NCI-H460 (cell line): ENCODE data around the gene NPNT. TPM values are rescaled to one million over a fixed set of nuclear protein-coding genes. Genes with fewer than 3 reads are reported as not detected.

Experiments
- DNase-seq: peaks from one replicate; pipeline ENCODE4 v3.0.0-alpha.2; 2016; ENCODE audit warnings: low read depth; ENCODE audit errors: extremely low read depth
- total RNA-seq: library from RNA; depleted of rRNA; stranded (reverse); fragments of >200 nt; shearing (Covaris generic); gene quantifications from 2 replicates; pipeline ENCODE4 v1.2.3, GENCODE V29; 2014

Gene NPNT
- total RNA-seq, 1 experiment from 2014 or later = 0.12 TPM

DNA sequence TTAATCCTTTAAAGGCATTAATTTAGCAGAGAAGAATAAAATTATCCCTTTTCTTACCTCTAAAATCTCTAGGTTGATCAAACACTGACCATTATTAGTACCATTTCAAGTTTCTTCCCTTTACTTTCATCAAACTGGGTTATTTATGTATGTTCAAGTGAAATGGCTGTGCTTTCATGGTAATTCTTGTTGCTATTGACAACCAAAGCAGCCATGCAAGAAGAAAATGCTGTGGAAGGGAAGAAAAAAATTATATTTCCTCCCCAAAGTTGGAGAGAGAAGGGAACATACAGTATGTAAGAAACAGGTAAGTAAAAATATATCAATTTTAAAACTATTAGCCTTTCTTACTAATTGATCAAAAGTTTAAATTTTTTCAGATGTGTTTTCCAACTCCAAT is 16.2 kb downstream of the NPNT start:
- DNase-seq = no peak

DNA sequence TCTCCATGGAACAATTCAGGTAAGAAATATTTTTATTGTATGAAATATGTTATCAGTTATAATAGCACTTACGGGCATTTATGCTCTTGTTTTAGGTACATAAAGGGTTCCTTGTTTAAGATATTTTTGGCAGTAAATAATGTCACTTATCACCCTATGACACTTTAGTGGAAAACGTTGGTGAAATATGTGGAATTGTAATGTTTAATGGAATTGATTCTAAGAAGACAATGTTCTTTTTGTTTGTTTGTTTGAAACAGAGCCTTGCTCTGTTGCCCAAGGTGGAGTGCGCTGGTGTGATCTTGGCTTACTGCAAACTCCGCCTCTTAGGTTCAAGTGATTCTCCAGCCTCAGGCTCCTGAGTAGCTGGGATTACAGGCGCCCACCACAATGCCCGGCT is 17.4 kb downstream of the NPNT start:
- DNase-seq = no peak

DNA sequence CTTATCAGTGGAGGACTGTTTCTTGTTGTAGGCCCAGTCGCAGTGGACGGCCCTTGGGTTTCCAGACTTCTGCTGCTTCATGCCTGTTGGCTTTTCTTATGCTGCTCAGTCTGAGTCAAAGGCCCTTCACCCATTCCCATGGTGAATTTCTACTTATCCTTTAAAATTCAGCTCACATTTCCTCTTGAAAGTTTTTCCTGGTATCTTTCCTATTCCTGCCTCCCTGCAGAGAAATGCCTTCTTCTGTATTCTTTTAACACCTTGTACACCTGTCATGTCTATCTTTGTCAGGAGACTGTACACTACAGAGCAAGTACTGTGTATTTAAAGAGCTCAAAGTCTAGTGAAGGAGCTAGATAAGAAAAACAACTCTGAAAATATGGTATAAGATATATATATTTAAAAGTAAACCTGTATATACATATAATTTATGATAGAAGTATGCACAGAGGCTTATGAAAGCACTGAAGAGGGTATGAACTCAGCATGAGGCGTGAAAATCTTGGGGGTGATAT is 22.0 kb downstream of the NPNT start:
- DNase-seq = no peak

DNA sequence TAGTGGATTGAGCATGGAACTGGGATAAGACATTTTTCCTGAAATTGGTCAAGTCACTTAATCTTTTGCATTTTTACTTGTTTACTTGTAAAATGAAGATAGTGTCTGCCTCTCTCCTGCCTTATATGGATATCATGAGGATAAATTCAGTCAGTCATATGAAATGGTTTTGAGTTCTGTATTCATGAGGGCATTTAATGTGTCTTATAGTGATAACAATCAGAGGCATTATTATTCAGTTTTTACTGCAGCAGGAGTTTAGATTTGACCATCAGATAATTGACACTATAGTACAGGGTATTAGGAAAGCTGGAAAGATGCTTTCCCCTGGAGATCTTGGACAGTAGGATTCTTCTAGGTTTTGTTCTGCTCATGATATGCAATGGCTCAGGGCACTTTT is 26.0 kb downstream of the NPNT start:
- DNase-seq = no peak

DNA sequence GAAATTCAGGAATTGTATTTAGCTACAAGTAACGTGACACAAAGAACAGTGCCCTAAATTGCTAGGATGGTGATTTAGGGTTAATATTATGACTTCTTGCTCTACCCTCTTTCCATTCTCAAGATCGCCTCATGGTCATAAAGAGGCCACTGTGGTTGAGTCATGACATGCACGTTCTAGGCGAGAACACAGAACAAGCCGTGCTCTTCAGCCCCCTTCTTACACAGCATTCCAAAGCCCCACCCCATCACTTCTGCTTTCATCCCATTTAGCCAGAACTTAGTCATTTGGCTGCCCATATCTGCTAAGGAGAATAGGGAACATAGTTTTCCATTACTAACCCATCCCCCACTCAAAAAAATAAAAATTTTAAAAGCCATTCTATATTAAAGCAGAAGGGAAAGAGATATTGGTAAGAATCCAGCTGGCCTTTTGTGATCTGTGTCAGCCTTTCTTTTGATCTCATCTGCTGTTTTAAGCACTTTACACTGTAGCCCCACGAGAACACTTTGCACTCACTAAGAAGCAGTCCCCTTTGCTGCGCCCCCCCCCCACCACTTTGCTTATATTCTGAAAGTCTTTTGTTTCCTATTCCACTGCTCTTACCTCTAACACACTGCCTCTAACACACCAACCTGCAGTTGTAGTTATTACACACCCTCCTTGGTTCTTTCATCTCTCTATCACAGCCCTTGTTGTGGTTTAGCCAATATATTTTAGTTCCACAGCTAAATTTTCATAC is 28.4 kb downstream of the NPNT start:
- no peak for DNase-seq

DNA sequence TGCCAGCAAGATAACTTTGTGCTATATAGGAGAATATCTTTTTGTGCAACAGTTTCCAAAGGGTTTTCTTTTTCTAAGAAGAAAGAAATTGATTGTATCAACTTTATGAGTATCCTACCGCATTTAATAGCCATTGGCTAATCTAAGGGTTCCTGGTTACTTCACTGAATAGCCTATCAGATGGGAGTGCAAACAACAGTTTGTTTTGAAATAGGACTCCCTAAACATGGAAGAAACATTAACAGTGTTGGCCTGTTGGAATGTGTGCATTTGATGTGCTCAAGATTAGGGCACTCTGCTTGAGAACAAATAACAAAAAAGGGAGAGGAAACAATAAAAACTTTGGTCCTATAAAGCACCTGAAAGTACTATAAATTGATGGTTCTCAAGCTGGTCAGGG is 29.1 kb downstream of the NPNT start:
- no peak for DNase-seq

DNA sequence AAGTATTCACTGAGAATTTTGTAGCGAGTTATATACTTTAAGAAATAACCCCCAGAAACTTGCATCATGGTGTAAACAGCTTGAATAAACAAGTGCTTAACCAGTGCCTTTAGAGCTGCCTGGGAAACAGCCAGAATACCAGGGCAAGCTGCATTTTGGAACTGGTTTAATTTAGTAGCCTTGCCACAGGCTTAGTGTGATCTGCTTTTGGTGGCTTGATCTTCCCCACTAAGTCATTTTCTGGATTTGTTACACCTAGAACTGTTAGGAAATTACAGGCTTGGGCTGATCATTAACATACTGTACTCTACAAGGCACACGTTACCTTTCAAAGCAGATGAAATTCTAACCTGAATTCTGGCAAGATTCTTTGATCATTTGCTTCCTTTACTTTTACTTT is 35.4 kb downstream of the NPNT start:
- DNase-seq = no peak

DNA sequence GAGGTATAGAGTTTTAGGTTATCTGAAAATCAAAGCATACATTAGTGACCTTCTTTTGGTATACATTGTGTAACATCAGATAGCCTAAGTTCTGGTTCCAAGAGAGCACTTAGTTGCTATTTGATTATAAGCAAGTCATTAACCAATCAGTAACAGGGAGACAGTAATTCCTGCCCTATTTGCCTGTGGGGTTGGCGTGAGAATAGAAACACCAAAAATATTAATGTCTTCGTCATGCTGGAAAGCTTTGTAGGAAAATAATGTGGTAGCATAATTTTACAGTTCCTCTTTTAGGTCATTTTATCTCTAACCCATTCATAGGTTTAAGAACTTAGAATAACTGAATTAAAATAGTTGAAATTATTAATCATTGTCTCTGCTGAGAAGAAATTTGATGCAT is 37.8 kb downstream of the NPNT start:
- no peak for DNase-seq

DNA sequence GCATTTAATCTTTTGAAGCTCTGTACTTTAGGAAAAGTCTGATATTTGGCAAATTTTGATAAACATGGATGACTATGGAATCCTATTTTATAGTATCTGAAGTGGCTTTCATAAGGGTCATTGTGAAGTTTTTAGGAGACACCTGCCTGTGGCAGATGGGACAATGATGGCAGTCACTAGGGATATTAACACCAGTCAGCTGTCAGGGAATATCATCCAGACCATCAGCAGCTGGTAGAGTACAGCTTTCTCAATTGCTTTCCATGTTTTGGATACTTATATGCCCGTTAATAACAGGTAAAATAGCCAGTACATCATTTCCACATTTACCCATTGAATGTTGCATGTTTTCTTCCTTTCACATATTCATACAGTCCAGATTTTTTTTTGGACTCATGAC is 39.1 kb downstream of the NPNT start:
- no peak for DNase-seq

DNA sequence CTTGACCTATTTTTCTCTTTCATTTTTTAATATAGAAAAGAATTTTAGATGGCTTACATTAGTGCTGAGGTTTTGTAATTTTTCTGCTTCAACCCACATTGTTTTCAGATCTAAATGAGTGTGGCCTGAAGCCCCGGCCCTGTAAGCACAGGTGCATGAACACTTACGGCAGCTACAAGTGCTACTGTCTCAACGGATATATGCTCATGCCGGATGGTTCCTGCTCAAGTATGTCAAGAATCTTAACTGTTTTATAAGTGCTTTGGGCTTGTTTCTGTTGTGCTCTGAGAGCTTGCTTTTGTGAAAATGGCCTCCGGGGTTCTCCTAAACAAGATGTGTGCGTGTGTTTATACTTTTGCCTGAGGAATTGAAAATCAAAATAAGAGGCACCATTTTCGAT is 41.6 kb downstream of the NPNT start:
- no peak for DNase-seq

DNA sequence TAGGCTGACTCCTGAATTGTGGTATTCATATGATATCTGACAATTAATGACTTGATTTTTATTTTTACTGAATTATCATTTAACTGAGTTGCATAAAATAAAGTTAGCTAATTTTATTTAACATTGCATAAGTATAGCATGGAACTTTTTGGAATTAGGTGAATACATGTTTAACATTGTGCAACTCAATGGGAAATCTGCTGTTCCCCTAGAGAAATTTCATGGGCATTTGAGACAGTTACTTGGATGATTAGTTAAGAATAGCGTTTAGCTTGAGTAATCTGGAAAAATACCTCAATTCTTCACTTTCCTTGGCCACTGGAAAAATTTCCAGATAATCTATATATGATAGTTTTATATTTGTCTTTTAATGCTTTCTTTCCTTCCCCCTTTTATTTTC is 42.5 kb downstream of the NPNT start:
- no peak for DNase-seq

DNA sequence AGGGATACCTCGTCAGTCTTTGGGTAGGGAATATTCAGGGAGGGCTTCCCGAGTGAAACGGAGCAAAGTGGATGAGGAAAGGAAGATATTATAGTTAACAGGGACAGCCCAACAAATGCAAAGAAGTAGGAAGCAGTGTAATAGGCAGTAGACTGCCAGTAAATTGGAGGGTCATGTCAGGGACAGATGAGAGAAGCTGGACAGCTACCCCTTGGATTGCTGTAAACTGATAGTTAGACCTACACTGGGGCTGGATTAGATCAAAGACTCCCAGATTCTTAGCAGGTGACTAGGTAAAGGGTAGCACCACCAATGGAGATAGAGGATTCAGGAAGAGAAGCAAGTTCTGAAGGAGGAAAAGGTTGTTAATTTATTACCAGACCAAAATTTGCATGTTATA is 48.0 kb downstream of the NPNT start:
- DNase-seq = no peak

DNA sequence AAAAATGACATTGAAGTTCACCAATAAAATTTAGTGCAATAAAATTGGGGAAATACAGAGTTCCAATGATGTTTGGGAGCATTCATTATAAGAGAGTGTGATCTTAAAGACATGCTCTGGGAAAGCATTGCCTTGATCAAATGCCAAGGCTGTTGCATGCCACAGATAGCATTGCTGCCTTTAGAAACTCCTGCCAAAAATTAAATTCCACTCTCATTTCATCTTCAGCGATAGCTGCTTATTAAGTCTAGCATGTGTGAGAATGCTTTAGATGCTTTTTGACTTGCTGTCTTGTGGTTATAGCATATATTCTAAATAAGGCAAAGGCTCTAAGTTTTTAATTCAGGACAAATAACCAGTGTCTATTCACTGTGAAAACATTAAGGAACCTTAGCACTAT is 49.3 kb downstream of the NPNT start:
- DNase-seq = no peak

DNA sequence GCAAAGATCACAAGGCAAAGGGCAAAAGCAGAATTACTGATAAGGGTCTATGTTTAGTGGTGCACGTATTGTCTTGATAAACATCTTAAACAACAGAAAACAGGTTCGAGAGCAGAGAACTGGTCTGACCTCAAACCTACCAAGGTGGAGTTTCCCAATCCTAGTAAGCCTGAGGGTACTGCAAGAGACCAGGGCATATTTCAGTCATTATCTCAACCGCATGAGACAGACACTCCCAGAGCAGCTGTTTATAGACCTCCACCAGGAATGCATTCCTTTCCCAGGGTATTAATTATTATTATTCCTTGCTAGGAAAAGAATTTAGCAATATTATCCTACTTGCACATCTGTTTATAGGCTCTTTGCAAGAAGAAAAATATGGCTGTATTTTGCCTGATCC is 51.5 kb downstream of the NPNT start:
- DNase-seq = no peak

DNA sequence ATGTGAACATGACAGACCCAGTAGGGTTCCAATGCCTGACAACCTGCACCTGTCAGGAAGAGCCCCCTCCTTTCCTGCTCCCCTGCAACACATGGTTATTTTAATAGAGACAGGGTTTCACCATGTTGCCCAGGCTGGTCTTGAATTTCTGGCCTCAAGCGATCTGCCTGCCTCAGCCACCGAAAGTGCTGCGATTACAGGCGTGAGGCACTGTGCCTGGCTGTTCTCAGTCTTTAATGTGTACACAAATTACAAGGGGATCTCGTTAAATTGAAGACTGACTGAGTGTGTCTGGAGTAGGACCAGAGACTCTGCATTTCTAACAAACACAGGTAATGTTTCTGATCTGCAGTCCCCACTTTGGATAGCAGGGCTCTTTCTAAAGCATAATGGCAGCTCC is 55.4 kb downstream of the NPNT start:
- no peak for DNase-seq

DNA sequence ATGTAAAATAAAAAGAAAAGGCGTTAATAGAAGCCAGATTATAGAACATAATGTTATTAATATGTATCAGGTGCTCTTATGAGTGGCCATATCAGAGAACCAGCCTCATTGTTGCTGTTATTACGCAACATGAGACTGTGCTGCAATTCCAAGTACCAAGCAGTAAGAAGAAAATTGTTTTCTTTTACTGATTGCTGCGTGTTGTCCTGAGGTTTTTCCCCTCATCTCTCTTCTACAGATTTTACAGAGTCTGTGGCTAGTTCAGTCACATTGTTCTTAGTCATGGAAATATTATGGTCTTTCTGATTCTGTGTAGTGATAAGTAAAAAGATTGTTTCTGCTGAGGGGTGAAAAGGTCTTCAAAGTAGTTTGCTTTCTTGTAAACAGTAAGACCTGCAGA is 55.9 kb downstream of the NPNT start:
- no peak for DNase-seq

DNA sequence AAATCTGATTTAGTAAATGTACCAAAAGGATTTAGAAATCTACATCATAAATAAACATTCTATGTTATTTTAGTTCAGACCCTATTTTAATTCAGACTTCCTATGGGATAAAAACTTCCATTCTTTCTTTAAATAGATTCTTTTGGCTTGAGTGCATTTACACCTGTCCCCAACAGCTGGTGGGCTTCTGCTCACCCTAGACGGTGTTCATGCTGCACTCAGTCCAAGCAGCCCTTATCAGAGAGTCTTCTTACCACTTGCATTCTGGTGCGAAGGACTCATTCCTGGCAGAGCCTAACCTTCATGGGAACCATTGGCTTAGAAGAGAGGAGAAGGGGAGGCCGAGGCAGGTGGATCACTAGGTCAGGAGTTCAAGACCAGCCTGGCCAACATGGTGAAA is 57.3 kb downstream of the NPNT start:
- DNase-seq = no peak

DNA sequence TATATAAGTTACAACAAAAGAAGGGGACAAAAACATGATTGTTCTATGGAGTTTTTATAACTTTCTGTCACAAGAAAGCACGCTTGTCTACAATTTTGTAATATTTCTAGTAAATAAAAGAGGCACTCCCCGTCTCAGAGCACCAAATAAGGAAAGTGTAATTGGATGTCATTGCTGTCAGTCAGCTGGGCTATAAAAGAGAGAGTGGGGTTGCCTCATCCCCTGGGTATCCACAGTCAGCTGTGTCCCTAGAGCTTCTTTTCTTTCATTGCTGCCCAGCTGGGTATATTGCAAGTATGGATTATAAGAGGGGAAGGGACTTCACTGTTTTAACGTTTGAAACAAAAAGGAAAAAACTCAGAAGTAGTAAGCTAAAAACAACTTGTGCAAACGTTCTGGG is 61.3 kb downstream of the NPNT start:
- no peak for DNase-seq

DNA sequence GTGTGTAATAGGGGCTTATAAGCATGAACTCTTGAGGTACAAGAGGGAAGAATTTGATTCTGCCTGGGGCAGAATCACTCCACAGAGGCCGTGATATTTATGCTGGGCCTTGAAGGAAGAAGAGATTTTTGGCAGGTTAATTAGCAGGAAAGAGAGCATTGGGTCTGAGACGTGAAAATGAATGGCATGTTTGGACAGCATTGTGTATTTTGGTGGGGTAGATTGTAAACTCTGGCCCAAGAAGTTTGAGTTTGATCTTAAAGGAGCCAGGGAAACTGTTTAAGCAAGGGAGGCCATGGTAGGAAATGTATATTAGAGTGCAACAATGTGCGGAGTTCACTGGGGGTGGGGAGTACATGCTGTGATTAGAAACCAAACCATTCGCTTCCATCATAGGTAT is 62.4 kb downstream of the NPNT start:
- DNase-seq = no peak

DNA sequence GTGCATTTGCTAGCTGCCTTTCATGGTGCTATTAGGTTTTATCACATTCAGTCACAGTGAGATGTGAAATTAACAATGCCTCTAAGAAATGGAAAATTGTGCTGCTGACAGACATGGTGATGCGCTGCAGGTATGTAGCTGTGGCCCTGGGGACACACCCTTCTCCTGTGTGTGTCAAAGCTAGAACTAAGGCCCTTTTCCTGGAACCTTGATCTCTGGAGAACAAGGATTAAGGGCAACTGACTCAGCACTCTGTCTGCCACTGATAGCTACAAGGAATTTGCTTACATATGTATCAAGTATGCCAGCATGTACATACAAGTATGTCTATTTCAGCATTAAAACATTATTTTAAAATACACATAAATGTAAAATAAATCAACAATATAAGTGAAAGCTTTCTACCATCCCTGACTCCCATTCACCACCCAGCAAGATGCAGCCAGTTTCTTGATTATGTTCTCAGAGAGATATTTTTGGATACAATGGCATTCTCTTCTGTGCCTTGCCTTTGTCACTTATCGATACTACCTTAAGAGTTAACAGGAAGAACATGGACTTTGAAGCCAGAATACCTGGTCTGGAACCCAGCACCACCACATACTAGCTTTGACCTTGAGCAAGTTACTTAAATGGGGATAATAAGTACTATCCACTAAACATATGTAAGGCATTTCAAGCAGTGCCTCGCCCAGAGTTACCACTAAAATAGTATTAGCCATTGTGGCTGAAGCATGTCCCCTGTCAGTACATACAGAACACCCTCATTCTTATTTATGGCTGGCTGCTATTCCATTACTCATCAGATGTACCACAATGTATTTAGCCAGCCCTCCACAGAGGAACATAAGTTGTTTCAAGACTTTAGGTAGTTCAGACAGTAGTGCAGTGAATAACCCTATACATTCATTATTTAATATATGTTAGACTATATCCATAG is 68.5 kb downstream of the NPNT start:
- no peak for DNase-seq

DNA sequence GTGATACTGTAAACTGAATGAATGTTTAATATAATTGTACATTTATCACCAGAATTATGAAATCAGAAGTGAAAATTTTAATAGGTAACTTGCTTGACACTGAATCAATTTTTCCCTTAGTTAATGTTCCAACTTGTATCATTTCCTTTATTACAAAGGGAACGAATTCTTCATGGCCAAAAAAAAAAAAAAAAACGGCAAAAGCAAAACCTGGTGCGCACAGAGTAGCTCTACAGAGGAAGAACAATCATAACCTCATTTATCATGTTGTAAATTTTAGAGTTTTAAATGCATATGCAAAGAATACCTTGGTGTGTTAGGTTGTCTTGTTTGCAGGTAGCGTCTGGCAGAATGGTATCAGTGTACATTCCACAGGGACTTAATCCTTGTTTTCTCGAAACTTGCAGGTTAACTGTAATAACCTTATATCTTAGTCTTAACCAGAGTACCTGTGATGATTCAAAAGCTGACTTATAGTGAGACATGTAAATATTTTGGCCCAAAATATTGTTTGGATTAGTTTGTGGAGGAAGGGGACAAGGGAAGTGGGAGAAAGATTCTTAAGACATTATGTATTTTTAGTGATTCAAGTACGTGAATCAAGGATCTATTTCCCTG is 70.0 kb downstream of the NPNT start:
- no peak for DNase-seq

DNA sequence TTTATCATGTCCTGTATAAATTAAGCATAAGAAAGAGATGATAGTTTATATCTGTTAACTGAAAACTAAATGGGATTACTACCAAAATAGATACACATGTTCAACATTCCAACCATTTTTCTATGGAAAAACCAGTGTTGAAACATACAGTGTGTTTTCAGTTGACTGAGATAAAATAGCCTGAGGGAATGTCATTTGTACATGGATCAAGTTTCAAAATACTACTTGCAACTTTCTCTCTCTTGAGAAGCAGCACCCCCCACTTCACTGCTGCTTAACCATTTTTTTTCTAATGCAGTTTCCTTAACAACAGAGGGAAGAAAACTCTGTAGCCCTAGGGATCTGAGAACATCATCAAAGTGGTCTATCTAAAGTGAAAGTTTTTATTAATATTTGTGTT is 70.8 kb downstream of the NPNT start:
- DNase-seq = no peak
